Natural killer cell (primary cell): ENCODE data around the gene VTCN1. TPM values are rescaled to one million over a fixed set of nuclear protein-coding genes. Genes with fewer than 3 reads are reported as not detected.

ENCODE experiments used
- ATAC-seq, 3 donors: fragments of 150-1000 bp in 2 of 3; fragments of 200-7000 bp in 1 of 3; cut with Tn5 transposase; 1 replicate in 1 of 3; 2 replicates in 2 of 3; pipeline ENCODE4 v1.10.0; 2021; ENCODE audit warnings: mild to moderate bottlenecking in 2 of 3, moderate library complexity in 2 of 3
- DNase-seq, 2 donors: peaks; one replicate each; pipeline versions ENCODE4 v3.0.0 to v3.0.0-alpha.2; 2013 to 2021; ENCODE audit warnings: mixed read lengths in 1 of 2
- H3K27ac ChIP-seq: one replicate; pipeline ENCODE4 v1.5.1; 2013; ENCODE audit warnings: mild to moderate bottlenecking, low read length
- H3K27me3 ChIP-seq: one replicate; pipeline ENCODE4 v1.6.1; 2013; ENCODE audit warnings: low read length; ENCODE audit not compliant: control insufficient read depth, insufficient read depth
- H3K36me3 ChIP-seq: one replicate; pipeline ENCODE4 v1.6.1; 2013; ENCODE audit warnings: low read length; ENCODE audit not compliant: control insufficient read depth, insufficient read depth
- H3K4me1 ChIP-seq: one replicate; pipeline ENCODE4 v1.6.1; 2013; ENCODE audit warnings: low read length; ENCODE audit not compliant: control insufficient read depth, insufficient read depth
- H3K4me3 ChIP-seq: one replicate; pipeline ENCODE4 v1.5.1; 2013; ENCODE audit warnings: low read length
- H3K9me3 ChIP-seq: one replicate; pipeline ENCODE4 v1.6.1; 2013; ENCODE audit warnings: low read length; ENCODE audit not compliant: control insufficient read depth, insufficient read depth
- H3K27ac Mint-ChIP-seq, 2 donors: one replicate each; pipeline ENCODE4 v1.8.0; 2022; ENCODE audit warnings: mild to moderate bottlenecking in 2 of 2, mixed read lengths in 2 of 2, moderate library complexity in 1 of 2
- H3K27me3 Mint-ChIP-seq, 2 donors: one replicate each; pipeline ENCODE4 v1.8.0; 2022; ENCODE audit warnings: low read depth in 2 of 2, mixed read lengths in 2 of 2
- H3K36me3 Mint-ChIP-seq: one replicate; pipeline ENCODE4 v1.8.0; 2022; ENCODE audit warnings: mixed read lengths
- H3K4me1 Mint-ChIP-seq, 2 donors: one replicate each; pipeline ENCODE4 v1.8.0; 2022; ENCODE audit warnings: mixed read lengths in 2 of 2
- H3K4me3 Mint-ChIP-seq: one replicate; pipeline ENCODE4 v1.8.0; 2022; ENCODE audit warnings: mild to moderate bottlenecking, moderate library complexity, mixed read lengths
- H3K9me3 Mint-ChIP-seq, 2 donors: one replicate each; pipeline ENCODE4 v1.8.0; 2022; ENCODE audit warnings: mixed read lengths in 2 of 2
- CTCF ChIP-seq: fragments of 200-600 bp; IDR thresholded peaks from one replicate; pipeline ENCODE4 v1.8.0; 2022; ENCODE audit warnings: antibody characterized with exemption
- WGBS: methylation state at CpG from one replicate; pipeline ENCODE4 v1.1.7; 2013; ENCODE audit warnings: missing lambda C conversion rate; ENCODE audit not compliant: insufficient coverage; 5-methylcytosine and 5-hydroxymethylcytosine counted together
- intact Hi-C: fragments of 100-400 bp; cut with micrococcal nuclease; formaldehyde crosslinking; loops from one replicate; pipeline ENCODE4 v1.14.2; 2022
- total RNA-seq, 4 donors: library from RNA; stranded (reverse); fragments of 120-200 nt in 1 of 4; gene quantifications; one replicate each; pipeline versions ENCODE4 v1.2.3 to v1.2.4, GENCODE V29; 2013 to 2022

Gene VTCN1
- total RNA-seq, 3 donors from 2014 or later (not counting 1 experiment from before 2014, with no cell fraction given) = not detected

- Mint-ChIP-seq H3K4me3 (no peak overlapping the region), H3K27me3 (peaks cover 0 to 6% of the 10 kb centered on the region in 2 donors), H3K36me3 (no peaks in the 10 kb centered on the region), H3K27ac (no peak overlapping the region), H3K4me1 (no peaks in the 10 kb centered on the region), H3K9me3 (no peaks in the 10 kb centered on the region)
- intact Hi-C loops = no loop called here
- Histone ChIP-seq H3K27me3 (no peaks in the 10 kb centered on the region), H3K4me3 (no peak overlapping the region), H3K4me1 (no peaks in the 10 kb centered on the region), H3K9me3 (no peaks in the 10 kb centered on the region), H3K27ac (no peak overlapping the region), H3K36me3 (no peaks in the 10 kb centered on the region)
- DNase-seq = no peak
- WGBS = 84% methylated on average over 4 of the region's 4 CpGs
- no peak for TF ChIP-seq CTCF
- ATAC-seq = no peak
Observed at GRCh38 chr1:117225931-117226330, 15.2 kb upstream of the VTCN1 start.

GRCh38 chr1:117216718-117217117, 6.0 kb upstream of the VTCN1 start:
- no peak for TF ChIP-seq CTCF
- intact Hi-C loops = no loop called here
- peaks cover 2 to 5% of the 10 kb centered on the region in 2 donors for H3K9me3 Mint-ChIP-seq
- H3K27me3 Mint-ChIP-seq = peaks cover 7 to 9% of the 10 kb centered on the region in 2 donors
- Histone ChIP-seq H3K27ac (no peak overlapping the region), H3K4me3 (no peak overlapping the region), H3K4me1 (no peaks in the 10 kb centered on the region), H3K9me3 (no peaks in the 10 kb centered on the region), H3K36me3 (no peaks in the 10 kb centered on the region), H3K27me3 (no peaks in the 10 kb centered on the region)
- WGBS = 84% methylated on average over 4 of the region's 4 CpGs
- H3K4me3 Mint-ChIP-seq = no peak overlapping the region
- H3K4me1 Mint-ChIP-seq = no peaks in the 10 kb centered on the region
- ATAC-seq (no peak), DNase-seq (no peak)
- H3K27ac Mint-ChIP-seq = no peak overlapping the region
- H3K36me3 Mint-ChIP-seq = peaks cover 8% of the 10 kb centered on the region

GRCh38 chr1:117215733-117216462, 5.2 kb upstream of the VTCN1 start:
- H3K27ac Mint-ChIP-seq = no peak overlapping the region
- no peak overlapping the region for H3K27ac ChIP-seq
- H3K27me3 ChIP-seq = no peaks in the 10 kb centered on the region
- DNase-seq (no peak), ATAC-seq (no peak)
- H3K27me3 Mint-ChIP-seq = peaks cover 9% of the 10 kb centered on the region in 2 donors
- no peaks in the 10 kb centered on the region for H3K36me3 ChIP-seq
- no peaks in the 10 kb centered on the region for H3K4me1 Mint-ChIP-seq
- no peak overlapping the region for H3K4me3 Mint-ChIP-seq
- no peaks in the 10 kb centered on the region for H3K9me3 ChIP-seq
- peaks cover 2 to 5% of the 10 kb centered on the region in 2 donors for H3K9me3 Mint-ChIP-seq
- WGBS = 79% methylated on average over 12 of the region's 12 CpGs
- peaks cover 8% of the 10 kb centered on the region for H3K36me3 Mint-ChIP-seq
- intact Hi-C loops = no loop called here
- H3K4me3 ChIP-seq = no peak overlapping the region
- no peaks in the 10 kb centered on the region for H3K4me1 ChIP-seq
- no peak for TF ChIP-seq CTCF

- Histone ChIP-seq H3K4me3 (no peak overlapping the region), H3K4me1 (no peaks in the 10 kb centered on the region), H3K36me3 (no peaks in the 10 kb centered on the region), H3K27me3 (no peaks in the 10 kb centered on the region), H3K27ac (no peak overlapping the region), H3K9me3 (no peaks in the 10 kb centered on the region)
- intact Hi-C loops = no loop called here
- Mint-ChIP-seq H3K4me1 (no peaks in the 10 kb centered on the region), H3K27me3 (peaks cover 4 to 9% of the 10 kb centered on the region in 2 donors), H3K27ac (no peak overlapping the region), H3K36me3 (peaks cover 2% of the 10 kb centered on the region), H3K4me3 (no peak overlapping the region), H3K9me3 (peaks cover 2% of the 10 kb centered on the region in 2 donors)
- ATAC-seq (no peak), DNase-seq (no peak)
- no peak for TF ChIP-seq CTCF
- 68% methylated on average over 3 of the region's 3 CpGs for WGBS
Observed at GRCh38 chr1:117215019-117215418, 4.3 kb upstream of the VTCN1 start.
